ENCODE data around the gene PFKFB3. TPM values are rescaled to one million over a fixed set of nuclear protein-coding genes. Genes with fewer than 3 reads are reported as not detected.

The PFKFB3 gene
- total and polyA plus RNA-seq, 2 of the 13 experiments (the other 11 are each of a cell fraction or from before 2014, with no cell fraction given): 1.2 to 13.3 TPM

- TF ChIP-seq ZHX2 (IDR thresholded peaks at IDR 0.05; ENCODE audit: low read depth) (no peak), ZHX2 (CRISPR knock-in tag; IDR thresholded peaks at IDR 0.05; ENCODE audit: borderline replicate concordance) (no peak), FOXM1 (CRISPR knock-in tag; IDR thresholded peaks at IDR 0.05) (no peak), PRMT3 (CRISPR knock-in tag; IDR thresholded peaks at IDR 0.05; ENCODE audit: borderline replicate concordance, low read depth) (no peak), AHR (CRISPR knock-in tag; IDR thresholded peaks at IDR 0.05) (no peak), HDAC2 (CRISPR knock-in tag; IDR thresholded peaks at IDR 0.05) (peak; percentile 47; the same call in 1 of the 2 replicates), PRDM4 (CRISPR knock-in tag; IDR thresholded peaks at IDR 0.05; ENCODE audit: borderline replicate concordance) (no peak), REL (CRISPR knock-in tag; conservative IDR thresholded peaks at IDR 0.05) (no peak), ZNF619 (CRISPR knock-in tag; IDR thresholded peaks at IDR 0.05) (no peak), NFRKB (IDR thresholded peaks at IDR 0.05) (no peak), GATAD2A (CRISPR knock-in tag; IDR thresholded peaks at IDR 0.05) (peak; percentile 70), ZNF343 (CRISPR knock-in tag; IDR thresholded peaks at IDR 0.05) (no peak), ZNF761 (CRISPR knock-in tag; conservative IDR thresholded peaks at IDR 0.05) (no peak), ZNF256 (CRISPR knock-in tag; conservative IDR thresholded peaks at IDR 0.05) (no peak), ZNF563 (CRISPR knock-in tag; IDR thresholded peaks at IDR 0.05) (no peak), EED (CRISPR knock-in tag; IDR thresholded peaks at IDR 0.05) (no peak), ISL2 (CRISPR knock-in tag; IDR thresholded peaks at IDR 0.05) (peak; percentile 53; the same call in 1 of the 2 replicates), DNMT3B (CRISPR knock-in tag; conservative IDR thresholded peaks at IDR 0.05) (no peak), BRF2 (CRISPR knock-in tag; IDR thresholded peaks at IDR 0.05) (0 out of 2 replicates have a peak, but pooled peaks have one; percentile 73), SNAPC5 (CRISPR knock-in tag; IDR thresholded peaks at IDR 0.05; ENCODE audit: borderline replicate concordance) (no peak), ZNF296 (CRISPR knock-in tag; conservative IDR thresholded peaks at IDR 0.05) (no peak), ZNF317 (CRISPR knock-in tag; IDR thresholded peaks at IDR 0.05) (peak; percentile 67), ZNF136 (CRISPR knock-in tag; IDR thresholded peaks at IDR 0.05; ENCODE audit: low read depth) (no peak)
Observed at GRCh38 chr10:6279540-6280267, 77.0 kb downstream of the PFKFB3 start (continued).
